ENCODE results near the gene INTS14.
"Not testable (repeated sequence)": the region's sequence is repeated elsewhere in the genome, so short reads cannot be mapped to it uniquely, and the experiment has no call there.

INTS14 gene

GRCh38 chr15:65578904-65579728 lies 31.8 kb downstream of the INTS14 start:
- no peak for DNase-seq (ENCODE audit: low read depth)

- no peak for DNase-seq (ENCODE audit: low read depth)
These were observed 33.6 kb downstream of the INTS14 start for GRCh38 chr15:65577129-65577996.

- DNase-seq (ENCODE audit: low read depth): peak; percentile 31
These were observed 34.3 kb downstream of the INTS14 start for GRCh38 chr15:65576664-65577063.

- no peak for DNase-seq (ENCODE audit: low read depth)
These were observed 39.0 kb downstream of the INTS14 start for GRCh38 chr15:65571971-65572370.

GRCh38 chr15:65569728-65570127 lies 41.2 kb downstream of the INTS14 start:
- DNase-seq (ENCODE audit: low read depth): no peak

- no peak for DNase-seq (ENCODE audit: low read depth)
These were observed 49.0 kb downstream of the INTS14 start for GRCh38 chr15:65561934-65562333.

GRCh38 chr15:65559941-65560340 lies 51.0 kb downstream of the INTS14 start:
- DNase-seq (ENCODE audit: low read depth): no peak

- no peak for DNase-seq (ENCODE audit: low read depth)
These were observed 51.8 kb downstream of the INTS14 start for GRCh38 chr15:65558997-65559760.

- DNase-seq (ENCODE audit: low read depth): peak; percentile 55
These were observed 52.6 kb downstream of the INTS14 start for GRCh38 chr15:65558336-65558735.

GRCh38 chr15:65556622-65557021 lies 54.3 kb downstream of the INTS14 start:
- no peak for DNase-seq (ENCODE audit: low read depth)

- DNase-seq (ENCODE audit: low read depth): no peak
These were observed 57.2 kb downstream of the INTS14 start for GRCh38 chr15:65553691-65554090.

GRCh38 chr15:65552851-65553250 lies 58.1 kb downstream of the INTS14 start:
- DNase-seq (ENCODE audit: low read depth): not testable (repeated sequence)

- DNase-seq (ENCODE audit: low read depth): no peak
These were observed 59.7 kb downstream of the INTS14 start for GRCh38 chr15:65551183-65551582.

GRCh38 chr15:65550681-65551098 lies 60.2 kb downstream of the INTS14 start:
- DNase-seq (ENCODE audit: low read depth): no peak

- DNase-seq (ENCODE audit: low read depth): not testable (repeated sequence)
These were observed 61.6 kb downstream of the INTS14 start for GRCh38 chr15:65549288-65549687.

- DNase-seq (ENCODE audit: low read depth): no peak
These were observed 63.1 kb downstream of the INTS14 start for GRCh38 chr15:65547841-65548240.

GRCh38 chr15:65541231-65541820 lies 69.6 kb downstream of the INTS14 start:
- no peak for DNase-seq (ENCODE audit: low read depth)

- DNase-seq (ENCODE audit: low read depth): no peak
These were observed 70.6 kb downstream of the INTS14 start for GRCh38 chr15:65540314-65540713.

- no peak for DNase-seq (ENCODE audit: low read depth)
These were observed 75.7 kb downstream of the INTS14 start for GRCh38 chr15:65535192-65535591.

GRCh38 chr15:65533057-65533756 lies 77.7 kb downstream of the INTS14 start:
- DNase-seq (ENCODE audit: low read depth): no peak

- no peak for DNase-seq (ENCODE audit: low read depth)
These were observed 78.2 kb downstream of the INTS14 start for GRCh38 chr15:65532738-65533051.

Data from HS-5 (cell line).